ENCODE measurements around the gene HEPN1. TPM values are rescaled to one million over a fixed set of nuclear protein-coding genes. Genes with fewer than 3 reads are reported as not detected.

The HEPN1 gene
- total RNA-seq, 2 donors from 2014 or later, result not detected

GRCh38 chr11:124890683-124891372 is 28.2 kb upstream of the HEPN1 start:
- TF ChIP-seq, protein P1, sequence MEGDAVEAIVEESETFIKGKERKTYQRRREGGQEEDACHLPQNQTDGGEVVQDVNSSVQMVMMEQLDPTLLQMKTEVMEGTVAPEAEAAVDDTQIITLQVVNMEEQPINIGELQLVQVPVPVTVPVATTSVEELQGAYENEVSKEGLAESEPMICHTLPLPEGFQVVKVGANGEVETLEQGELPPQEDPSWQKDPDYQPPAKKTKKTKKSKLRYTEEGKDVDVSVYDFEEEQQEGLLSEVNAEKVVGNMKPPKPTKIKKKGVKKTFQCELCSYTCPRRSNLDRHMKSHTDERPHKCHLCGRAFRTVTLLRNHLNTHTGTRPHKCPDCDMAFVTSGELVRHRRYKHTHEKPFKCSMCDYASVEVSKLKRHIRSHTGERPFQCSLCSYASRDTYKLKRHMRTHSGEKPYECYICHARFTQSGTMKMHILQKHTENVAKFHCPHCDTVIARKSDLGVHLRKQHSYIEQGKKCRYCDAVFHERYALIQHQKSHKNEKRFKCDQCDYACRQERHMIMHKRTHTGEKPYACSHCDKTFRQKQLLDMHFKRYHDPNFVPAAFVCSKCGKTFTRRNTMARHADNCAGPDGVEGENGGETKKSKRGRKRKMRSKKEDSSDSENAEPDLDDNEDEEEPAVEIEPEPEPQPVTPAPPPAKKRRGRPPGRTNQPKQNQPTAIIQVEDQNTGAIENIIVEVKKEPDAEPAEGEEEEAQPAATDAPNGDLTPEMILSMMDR (IDR thresholded peaks at IDR 0.05), result no peak
- Histone ChIP-seq H3K36me3 (no peaks in the 10 kb centered on the region), H3K9ac (ENCODE audit: low read depth in 2 of 2, low read length in 2 of 2) (no peak overlapping the region), H3K4me1 (no peaks in the 10 kb centered on the region), H3K9me3 (no peaks in the 10 kb centered on the region), H3K27ac (no peak overlapping the region), H3K4me3 (no peak overlapping the region), H3K27me3 (no peaks in the 10 kb centered on the region)
- DNase-seq, result no peak
- intact Hi-C loops (cut with DNase I), result no loop called here

GRCh38 chr11:124891373-124891861 is 27.6 kb upstream of the HEPN1 start:
- Histone ChIP-seq H3K4me3 (no peak overlapping the region), H3K4me1 (no peaks in the 10 kb centered on the region), H3K27me3 (no peaks in the 10 kb centered on the region), H3K9ac (ENCODE audit: low read depth in 2 of 2, low read length in 2 of 2) (no peak overlapping the region), H3K9me3 (no peaks in the 10 kb centered on the region), H3K27ac (no peak overlapping the region), H3K36me3 (no peaks in the 10 kb centered on the region)
- DNase-seq, result peak; percentile 15
- TF ChIP-seq, protein P1 (IDR thresholded peaks at IDR 0.05), result no peak
- intact Hi-C loops (cut with DNase I), result no loop called here

DNA sequence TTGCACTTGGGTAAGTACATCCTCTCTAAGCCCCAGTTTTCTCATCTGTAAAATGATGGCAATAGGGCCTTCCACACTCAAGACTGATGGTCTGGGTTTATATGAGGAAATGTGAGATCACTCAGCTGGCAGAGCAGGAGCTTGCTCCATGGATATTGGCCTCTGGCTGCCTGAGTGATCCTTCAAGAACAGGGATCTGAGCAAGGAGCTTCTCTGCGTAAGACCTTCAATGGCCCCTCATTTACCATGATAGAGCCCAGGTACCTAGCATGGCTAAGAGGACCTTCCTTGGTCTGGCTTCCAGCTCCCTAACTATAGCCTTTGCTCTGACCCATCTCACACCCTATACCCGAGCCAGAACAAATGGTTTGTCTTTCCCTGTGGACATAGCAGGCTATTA is 26.9 kb upstream of the HEPN1 start:
- H3K27me3 ChIP-seq, result no peaks in the 10 kb centered on the region
- no peak overlapping the region for H3K4me3 ChIP-seq
- peak; percentile 7 for DNase-seq
- H3K4me1 ChIP-seq, result no peaks in the 10 kb centered on the region
- H3K36me3 ChIP-seq, result no peaks in the 10 kb centered on the region
- no peaks in the 10 kb centered on the region for H3K9me3 ChIP-seq
- intact Hi-C loops (cut with DNase I), result no loop called here
- H3K27ac ChIP-seq, result no peak overlapping the region
- H3K9ac ChIP-seq (ENCODE audit: low read depth in 2 of 2, low read length in 2 of 2), result no peak overlapping the region
- TF ChIP-seq, protein P1 (IDR thresholded peaks at IDR 0.05), result no peak

DNA sequence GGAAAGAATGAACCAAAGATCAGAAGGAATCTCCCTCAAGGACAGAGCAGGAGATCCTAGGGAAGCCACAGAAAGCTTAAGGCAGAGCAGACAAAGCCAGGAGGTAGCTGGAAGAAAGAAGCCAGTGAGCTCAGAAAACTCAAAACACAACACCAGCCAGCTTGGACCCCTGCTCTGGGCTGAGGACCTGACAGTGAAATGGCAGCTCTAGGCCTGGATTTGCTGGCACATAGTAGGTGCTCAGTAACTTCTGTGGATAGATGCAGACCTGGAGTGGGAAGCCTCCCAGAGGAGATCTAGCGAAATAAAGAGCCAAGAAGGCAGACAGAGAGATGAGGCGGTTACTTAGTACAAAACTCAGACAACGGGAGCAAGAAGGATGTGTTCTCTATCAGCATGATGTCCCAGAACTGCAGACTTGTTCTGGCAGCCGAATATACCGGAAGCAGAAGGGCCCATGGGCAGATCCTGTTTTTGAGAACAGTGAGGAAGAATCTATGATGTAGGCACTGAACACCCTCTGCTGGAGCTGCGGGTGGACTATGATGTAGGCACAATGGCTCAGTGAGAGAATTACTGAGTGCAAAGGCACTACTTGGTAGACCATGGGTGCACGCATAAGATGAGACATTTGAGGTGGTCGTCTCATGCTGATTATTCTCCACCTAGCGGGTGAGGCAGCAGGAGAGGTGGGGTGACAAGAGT is 26.1 kb upstream of the HEPN1 start:
- no peak overlapping the region for H3K27ac ChIP-seq

DNA sequence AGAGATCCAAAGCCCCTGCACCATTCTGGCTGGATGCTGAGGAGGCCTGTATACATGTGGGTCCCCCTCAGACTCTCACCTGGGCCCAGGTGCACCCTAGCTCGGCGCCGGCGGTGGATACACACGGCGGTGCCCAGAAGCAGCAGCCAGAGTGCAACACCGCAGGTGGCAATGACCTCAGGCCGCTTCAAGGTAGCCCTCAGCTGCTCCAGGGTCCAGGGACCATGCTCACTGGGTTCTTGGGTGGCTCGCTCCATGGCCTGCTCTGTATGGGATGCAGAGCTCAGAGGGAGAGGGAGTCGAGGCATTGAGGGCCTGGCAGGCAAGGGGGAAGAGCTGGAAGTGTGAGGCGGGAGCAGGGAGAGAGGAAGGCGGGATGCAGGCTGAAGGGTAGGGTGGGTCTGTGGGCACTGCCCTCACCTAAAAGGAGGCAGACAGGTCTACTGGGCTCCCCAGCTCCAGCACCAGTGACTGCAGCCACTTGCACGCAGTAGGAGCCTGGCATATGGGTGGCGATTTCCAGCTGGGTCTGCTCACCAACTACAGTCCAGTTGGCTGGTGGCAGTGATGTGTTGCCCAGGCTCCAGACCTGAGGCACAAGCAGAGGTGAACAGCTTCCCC is 25.2 kb upstream of the HEPN1 start:
- intact Hi-C loops (cut with DNase I), result no loop called here
- DNase-seq, result no peak
- H3K27ac ChIP-seq, result no peak overlapping the region
- H3K9ac ChIP-seq (ENCODE audit: low read depth in 2 of 2, low read length in 2 of 2), result no peak overlapping the region
- no peak overlapping the region for H3K4me3 ChIP-seq
- H3K36me3 ChIP-seq, result no peaks in the 10 kb centered on the region
- no peaks in the 10 kb centered on the region for H3K27me3 ChIP-seq
- H3K9me3 ChIP-seq, result no peaks in the 10 kb centered on the region
- H3K4me1 ChIP-seq, result no peaks in the 10 kb centered on the region
- TF ChIP-seq, protein P1 (IDR thresholded peaks at IDR 0.05), result no peak

More for the DNA sequence above, 26.1 kb upstream of the HEPN1 start:
- Histone ChIP-seq H3K9ac (ENCODE audit: low read depth in 2 of 2, low read length in 2 of 2) (no peak overlapping the region), H3K36me3 (no peaks in the 10 kb centered on the region), H3K9me3 (no peaks in the 10 kb centered on the region), H3K27me3 (no peaks in the 10 kb centered on the region), H3K4me3 (no peak overlapping the region), H3K4me1 (no peaks in the 10 kb centered on the region)
- TF ChIP-seq, protein P1 (IDR thresholded peaks at IDR 0.05), result no peak
- no peak for DNase-seq
- intact Hi-C loops (cut with DNase I), result no loop called here
